Astrocyte (in vitro differentiated cells and primary cell): ENCODE data around the gene TULP4.

ENCODE experiments used
- EZH2 ChIP-seq: IDR thresholded peaks from 2 replicates; pipeline ENCODE4 v1.6.1; 2012; ENCODE audit warnings: mild to moderate bottlenecking, low read length, inconsistent platforms; ENCODE audit not compliant: insufficient read depth
- TF ChIP-seq, protein P1 (sequence below): IDR thresholded peaks from 2 replicates; pipeline ENCODE4 v1.5.1; 2011; ENCODE audit warnings: low read depth, mild to moderate bottlenecking, inconsistent platforms, low read length, moderate library complexity; ENCODE audit not compliant: insufficient read depth

- TF ChIP-seq, protein P1, sequence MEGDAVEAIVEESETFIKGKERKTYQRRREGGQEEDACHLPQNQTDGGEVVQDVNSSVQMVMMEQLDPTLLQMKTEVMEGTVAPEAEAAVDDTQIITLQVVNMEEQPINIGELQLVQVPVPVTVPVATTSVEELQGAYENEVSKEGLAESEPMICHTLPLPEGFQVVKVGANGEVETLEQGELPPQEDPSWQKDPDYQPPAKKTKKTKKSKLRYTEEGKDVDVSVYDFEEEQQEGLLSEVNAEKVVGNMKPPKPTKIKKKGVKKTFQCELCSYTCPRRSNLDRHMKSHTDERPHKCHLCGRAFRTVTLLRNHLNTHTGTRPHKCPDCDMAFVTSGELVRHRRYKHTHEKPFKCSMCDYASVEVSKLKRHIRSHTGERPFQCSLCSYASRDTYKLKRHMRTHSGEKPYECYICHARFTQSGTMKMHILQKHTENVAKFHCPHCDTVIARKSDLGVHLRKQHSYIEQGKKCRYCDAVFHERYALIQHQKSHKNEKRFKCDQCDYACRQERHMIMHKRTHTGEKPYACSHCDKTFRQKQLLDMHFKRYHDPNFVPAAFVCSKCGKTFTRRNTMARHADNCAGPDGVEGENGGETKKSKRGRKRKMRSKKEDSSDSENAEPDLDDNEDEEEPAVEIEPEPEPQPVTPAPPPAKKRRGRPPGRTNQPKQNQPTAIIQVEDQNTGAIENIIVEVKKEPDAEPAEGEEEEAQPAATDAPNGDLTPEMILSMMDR: no peak
- no peak for TF ChIP-seq EZH2
Measured at GRCh38 chr6:158457131-158457530, 144.9 kb downstream of the TULP4 start.
